OCI-LY1 (cell line): Measurements from ENCODE around the gene PBX1.

Experiments
- EZH2 ChIP-seq: fragments of 200-600 bp; sonication (generic), shearing (Covaris generic); IDR thresholded peaks from 2 replicates; pipeline ENCODE4 v1.8.0; 2017; ENCODE audit warnings: borderline replicate concordance, mixed run types, mild to moderate bottlenecking, antibody characterized with exemption, low read length, moderate library complexity, mixed read lengths
- TF ChIP-seq, protein P1 (sequence below): fragments of 200-600 bp; sonication (generic), shearing (Covaris generic); IDR thresholded peaks from 2 replicates; pipeline ENCODE4 v1.5.1; 2017; ENCODE audit warnings: mild to moderate bottlenecking, antibody characterized with exemption, low read length, moderate library complexity, mixed read lengths

DNA sequence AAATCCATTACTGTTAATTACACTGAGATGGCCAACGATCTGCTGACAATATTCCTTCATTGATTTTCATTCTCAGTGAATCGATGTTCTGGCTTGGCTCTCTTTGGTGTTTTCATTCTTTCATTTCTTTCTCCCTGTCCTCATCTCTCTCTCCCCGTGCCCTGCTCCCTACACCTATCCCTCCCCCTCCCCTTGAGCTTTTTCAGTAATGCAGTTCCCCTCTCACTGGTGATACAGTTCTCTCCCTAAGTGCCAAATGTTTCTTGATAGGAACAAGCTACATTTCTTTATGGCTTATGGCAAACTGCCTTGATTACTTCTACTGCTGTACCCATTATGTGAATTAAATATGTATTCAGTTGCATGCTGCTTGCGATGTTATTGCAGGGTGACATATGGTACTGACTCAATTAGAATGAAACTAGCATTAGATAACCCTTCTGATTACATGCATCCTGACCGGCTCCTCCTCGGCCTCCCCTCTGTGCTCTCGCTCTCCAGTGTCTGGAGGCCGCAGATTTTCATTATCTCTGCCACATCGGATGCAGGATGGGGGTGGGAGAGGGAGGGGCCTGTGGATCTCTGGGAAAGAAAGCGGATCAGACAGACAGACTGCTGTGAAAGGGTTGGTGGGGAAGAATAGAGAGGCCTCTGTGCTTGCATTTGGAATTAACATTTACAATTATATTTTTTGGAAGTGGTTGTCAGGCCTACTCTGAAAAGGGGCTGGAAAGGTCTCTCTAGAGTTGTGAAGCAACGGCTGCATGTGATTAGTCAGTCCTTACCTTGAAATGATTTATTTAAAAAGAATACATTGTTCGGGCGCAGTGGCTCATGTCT is 130.9 kb downstream of the PBX1 start:
- TF ChIP-seq, protein P1, sequence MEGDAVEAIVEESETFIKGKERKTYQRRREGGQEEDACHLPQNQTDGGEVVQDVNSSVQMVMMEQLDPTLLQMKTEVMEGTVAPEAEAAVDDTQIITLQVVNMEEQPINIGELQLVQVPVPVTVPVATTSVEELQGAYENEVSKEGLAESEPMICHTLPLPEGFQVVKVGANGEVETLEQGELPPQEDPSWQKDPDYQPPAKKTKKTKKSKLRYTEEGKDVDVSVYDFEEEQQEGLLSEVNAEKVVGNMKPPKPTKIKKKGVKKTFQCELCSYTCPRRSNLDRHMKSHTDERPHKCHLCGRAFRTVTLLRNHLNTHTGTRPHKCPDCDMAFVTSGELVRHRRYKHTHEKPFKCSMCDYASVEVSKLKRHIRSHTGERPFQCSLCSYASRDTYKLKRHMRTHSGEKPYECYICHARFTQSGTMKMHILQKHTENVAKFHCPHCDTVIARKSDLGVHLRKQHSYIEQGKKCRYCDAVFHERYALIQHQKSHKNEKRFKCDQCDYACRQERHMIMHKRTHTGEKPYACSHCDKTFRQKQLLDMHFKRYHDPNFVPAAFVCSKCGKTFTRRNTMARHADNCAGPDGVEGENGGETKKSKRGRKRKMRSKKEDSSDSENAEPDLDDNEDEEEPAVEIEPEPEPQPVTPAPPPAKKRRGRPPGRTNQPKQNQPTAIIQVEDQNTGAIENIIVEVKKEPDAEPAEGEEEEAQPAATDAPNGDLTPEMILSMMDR: no peak
- TF ChIP-seq EZH2: no peak
